ENCODE data around the gene TOR1AIP1.

The TOR1AIP1 gene

DNA sequence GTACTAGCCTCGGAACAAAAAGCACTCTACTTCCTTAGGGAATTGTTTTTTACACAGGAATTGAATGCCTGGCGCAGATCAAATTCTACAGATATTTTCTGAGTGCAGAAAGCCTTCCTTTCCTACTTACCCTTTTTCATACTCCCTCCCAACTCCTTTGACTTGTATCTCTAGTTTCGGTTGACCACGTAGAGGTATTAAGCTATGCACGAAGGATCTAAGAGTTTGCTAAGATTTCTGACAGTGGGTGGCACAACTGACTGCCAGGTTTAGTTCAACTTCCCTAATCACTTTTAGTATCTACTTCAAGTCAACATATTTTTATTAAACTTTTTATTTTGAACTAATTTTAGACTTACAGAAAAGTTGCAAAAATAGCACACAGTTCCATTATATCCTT is 9.5 kb upstream of the TOR1AIP1 start:
- Histone ChIP-seq H3K4me1 (ENCODE audit: control insufficient read depth, low read length) (peaks cover 50% of the 10 kb centered on the region), H3K27me3 (ENCODE audit: control insufficient read depth, low read length) (no peaks in the 10 kb centered on the region), H3K36me3 (ENCODE audit: control insufficient read depth, low read length) (peaks cover 55% of the 10 kb centered on the region), H3K79me2 (ENCODE audit: control insufficient read depth, low read length) (peaks cover 88% of the 10 kb centered on the region), H4K20me1 (ENCODE audit: control insufficient read depth, insufficient read depth, low read depth, low read length) (no peaks in the 10 kb centered on the region), H3K9me3 (ENCODE audit: control insufficient read depth, insufficient read depth, low read length) (no peaks in the 10 kb centered on the region), H3K27ac (ENCODE audit: low read depth, low read length) (no peak overlapping the region), H3K4me2 (ENCODE audit: low read length) (peak overlapping the region; percentile 42), H3K4me3 (ENCODE audit: low read length) (no peak overlapping the region), H3K9me2 (replicated peaks; ENCODE audit: control insufficient read depth, low read length) (no peaks in the 10 kb centered on the region), H3F3A (ENCODE audit: control insufficient read depth, insufficient read depth) (peaks cover 4% of the 10 kb centered on the region; the same call in 1 of the 2 replicates)
- TF ChIP-seq EZH2phosphoT487 (IDR thresholded peaks at IDR 0.05; ENCODE audit: borderline replicate concordance, low read length), result no peak
- TF ChIP-seq CTCF (IDR thresholded peaks at IDR 0.05; ENCODE audit: low read depth, low read length, poor library complexity, severe bottlenecking), result no peak

- H3K9me3 ChIP-seq (ENCODE audit: control insufficient read depth, insufficient read depth, low read length), result no peaks in the 10 kb centered on the region
- H3K27me3 ChIP-seq (ENCODE audit: control insufficient read depth, low read length), result no peaks in the 10 kb centered on the region
- no peaks in the 10 kb centered on the region for H3K9me2 ChIP-seq (replicated peaks; ENCODE audit: control insufficient read depth, low read length)
- peaks cover 81% of the 10 kb centered on the region for H3K79me2 ChIP-seq (ENCODE audit: control insufficient read depth, low read length)
- peaks cover 4% of the 10 kb centered on the region; the same call in 1 of the 2 replicates for H3F3A ChIP-seq (ENCODE audit: control insufficient read depth, insufficient read depth)
- H4K20me1 ChIP-seq (ENCODE audit: control insufficient read depth, insufficient read depth, low read depth, low read length), result no peaks in the 10 kb centered on the region
- H3K27ac ChIP-seq (ENCODE audit: low read depth, low read length), result no peak overlapping the region
- no peak for TF ChIP-seq CTCF (IDR thresholded peaks at IDR 0.05; ENCODE audit: low read depth, low read length, poor library complexity, severe bottlenecking)
- TF ChIP-seq EZH2phosphoT487 (IDR thresholded peaks at IDR 0.05; ENCODE audit: borderline replicate concordance, low read length), result no peak
- H3K4me3 ChIP-seq (ENCODE audit: low read length), result no peak overlapping the region
- H3K36me3 ChIP-seq (ENCODE audit: control insufficient read depth, low read length), result peaks cover 46% of the 10 kb centered on the region
- H3K4me1 ChIP-seq (ENCODE audit: control insufficient read depth, low read length), result peaks cover 57% of the 10 kb centered on the region
- H3K4me2 ChIP-seq (ENCODE audit: low read length), result peak overlapping the region; percentile 42
Measured at GRCh38 chr1:179873438-179873851, 8.6 kb upstream of the TOR1AIP1 start.

DNA sequence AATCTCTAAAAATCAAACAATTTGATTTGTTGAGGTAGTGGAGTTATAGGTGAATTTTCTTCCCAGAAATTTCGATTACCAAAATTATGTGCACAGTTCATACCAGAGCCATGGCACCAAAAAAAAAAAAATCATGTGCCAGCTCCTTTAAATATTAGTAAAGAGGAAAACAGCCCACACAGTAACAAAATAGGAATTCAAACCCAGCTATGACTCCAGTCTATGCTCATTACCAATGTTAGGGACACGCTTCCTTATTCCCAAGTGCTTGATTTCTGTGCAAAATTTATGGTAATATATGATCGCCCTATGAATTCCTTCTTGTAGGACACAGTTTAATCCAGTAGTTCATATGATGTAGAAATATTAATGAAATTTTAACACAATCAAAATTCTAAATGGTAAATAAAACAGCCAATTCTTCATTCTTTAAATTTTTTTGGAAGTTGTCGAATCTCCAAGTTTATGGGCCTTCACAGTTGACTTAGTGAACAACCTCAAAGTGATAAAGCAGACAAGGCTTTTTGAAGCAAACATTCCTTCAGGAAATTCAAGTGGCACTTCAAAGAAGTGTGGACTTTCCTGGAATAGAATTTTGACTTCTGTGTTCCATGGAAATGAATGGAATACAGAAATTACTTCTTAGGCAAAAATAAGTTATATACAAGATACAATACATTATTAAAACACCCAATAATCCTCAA is 6.3 kb upstream of the TOR1AIP1 start:
- Histone ChIP-seq H4K20me1 (ENCODE audit: control insufficient read depth, insufficient read depth, low read depth, low read length) (no peaks in the 10 kb centered on the region), H3K27ac (ENCODE audit: low read depth, low read length) (no peak overlapping the region), H3K79me2 (ENCODE audit: control insufficient read depth, low read length) (peaks cover 67% of the 10 kb centered on the region)

More for the DNA sequence above, 6.3 kb upstream of the TOR1AIP1 start:
- Histone ChIP-seq H3K4me3 (ENCODE audit: low read length) (peak overlapping the region; percentile 78), H3K36me3 (ENCODE audit: control insufficient read depth, low read length) (peaks cover 43% of the 10 kb centered on the region), H3K9me3 (ENCODE audit: control insufficient read depth, insufficient read depth, low read length) (no peaks in the 10 kb centered on the region), H3K4me1 (ENCODE audit: control insufficient read depth, low read length) (peaks cover 63% of the 10 kb centered on the region), H3K27me3 (ENCODE audit: control insufficient read depth, low read length) (no peaks in the 10 kb centered on the region), H3K9me2 (replicated peaks; ENCODE audit: control insufficient read depth, low read length) (no peaks in the 10 kb centered on the region), H3K4me2 (ENCODE audit: low read length) (peak overlapping the region; percentile 87), H3F3A (ENCODE audit: control insufficient read depth, insufficient read depth) (peaks cover 11% of the 10 kb centered on the region; the same call in 1 of the 2 replicates)
- TF ChIP-seq EZH2phosphoT487 (IDR thresholded peaks at IDR 0.05; ENCODE audit: borderline replicate concordance, low read length), result no peak
- no peak for TF ChIP-seq CTCF (IDR thresholded peaks at IDR 0.05; ENCODE audit: low read depth, low read length, poor library complexity, severe bottlenecking)

Measured in DOHH2 (cell line).